ENCODE measurements around the gene BHLHA15. TPM values are rescaled to one million over a fixed set of nuclear protein-coding genes. Genes with fewer than 3 reads are reported as not detected.

Gene BHLHA15
- total and polyA plus RNA-seq, 9 of the 15 experiments (the other 6 are each of a cell fraction or from before 2014, with no cell fraction given): 0.22 to 2.0 (median 1.1) TPM; not detected in 4

DNA sequence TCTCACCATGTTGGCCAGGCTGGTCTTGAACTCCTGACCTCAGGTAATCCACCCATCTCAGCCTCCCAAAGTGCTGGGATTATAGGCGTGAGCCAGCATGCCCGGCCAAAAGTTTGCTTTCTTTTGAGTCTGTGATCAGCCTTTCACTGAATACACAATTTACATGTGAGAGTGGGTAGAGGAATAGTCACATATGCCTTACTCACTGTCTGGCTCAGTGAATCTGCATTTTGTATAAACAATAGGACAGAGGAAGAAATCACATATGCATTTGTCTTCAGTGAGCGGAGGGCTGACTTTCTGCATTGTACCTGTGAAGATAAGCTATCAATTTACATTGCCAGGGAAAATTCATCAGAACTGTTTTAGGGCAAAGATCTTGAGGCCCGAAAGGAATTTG lies 43.3 kb downstream of the BHLHA15 start:
- Histone ChIP-seq H4K20me1 (replicated peaks; ENCODE audit: control insufficient read depth, insufficient read depth, low read length) (no peaks in the 10 kb centered on the region), H3K9ac (ENCODE audit: insufficient read depth in 1 of 2, low read depth in 2 of 2, low read length in 2 of 2) (no peak overlapping the region), H3K4me1 (replicated peaks in 1 of 2; ENCODE audit: control insufficient read depth in 2 of 2, insufficient read depth in 2 of 2, low read length in 2 of 2) (peaks cover 10 to 23% of the 10 kb centered on the region in 2 experiments; a peak in 4 of 5 replicates), H3K27me3 (ENCODE audit: control insufficient read depth in 2 of 2, insufficient read depth in 2 of 2, low read length in 2 of 2) (no peaks in the 10 kb centered on the region), H3K4me3 (no peak overlapping the region), H3K79me2 (ENCODE audit: control insufficient read depth, insufficient read depth, low read length) (peaks cover 21% of the 10 kb centered on the region), H3K36me3 (ENCODE audit: control insufficient read depth, insufficient read depth, low read length) (peaks cover 4% of the 10 kb centered on the region; the same call in 1 of the 3 replicates), H2AFZ (ENCODE audit: low read depth, low read length) (no peak overlapping the region), H3K4me2 (ENCODE audit: insufficient read depth, low read length) (no peak overlapping the region), H3K9me3 (replicated peaks; ENCODE audit: control insufficient read depth, insufficient read depth, low read depth, low read length) (no peaks in the 10 kb centered on the region), H3K9me1 (ENCODE audit: control insufficient read depth, insufficient read depth, low read length) (no peaks in the 10 kb centered on the region), H3K27ac (ENCODE audit: extremely low read depth, low read depth, low read length) (peak overlapping the region; percentile 33; the same call in 1 of the 3 replicates)
- ChIA-PET POLR2A (interaction anchor here (1.1 kb wide), 1 partner anchor 19 kb away, joined by 3 read pairs; no protein-coding TSS in a partner anchor), CTCF (ENCODE audit: low intra/inter-chr PET ratio) (no interaction called here)
- no TSS peak for BruUV-seq (replicated peaks)
- in situ Hi-C loops (cut with MboI) (no loop called here), intact Hi-C loops (cut with micrococcal nuclease) (no loop called here)
- ATAC-seq: no peak
- DNase-seq (ENCODE audit: extremely low read depth in 1 of 4, low spot score in 3 of 4): no peak
- no peak for FAIRE-seq
- WGBS (ENCODE audit: insufficient coverage, low coverage, missing lambda C conversion rate): 77% methylated on average over 4 of the region's 4 CpGs
- TF ChIP-seq, protein P1, sequence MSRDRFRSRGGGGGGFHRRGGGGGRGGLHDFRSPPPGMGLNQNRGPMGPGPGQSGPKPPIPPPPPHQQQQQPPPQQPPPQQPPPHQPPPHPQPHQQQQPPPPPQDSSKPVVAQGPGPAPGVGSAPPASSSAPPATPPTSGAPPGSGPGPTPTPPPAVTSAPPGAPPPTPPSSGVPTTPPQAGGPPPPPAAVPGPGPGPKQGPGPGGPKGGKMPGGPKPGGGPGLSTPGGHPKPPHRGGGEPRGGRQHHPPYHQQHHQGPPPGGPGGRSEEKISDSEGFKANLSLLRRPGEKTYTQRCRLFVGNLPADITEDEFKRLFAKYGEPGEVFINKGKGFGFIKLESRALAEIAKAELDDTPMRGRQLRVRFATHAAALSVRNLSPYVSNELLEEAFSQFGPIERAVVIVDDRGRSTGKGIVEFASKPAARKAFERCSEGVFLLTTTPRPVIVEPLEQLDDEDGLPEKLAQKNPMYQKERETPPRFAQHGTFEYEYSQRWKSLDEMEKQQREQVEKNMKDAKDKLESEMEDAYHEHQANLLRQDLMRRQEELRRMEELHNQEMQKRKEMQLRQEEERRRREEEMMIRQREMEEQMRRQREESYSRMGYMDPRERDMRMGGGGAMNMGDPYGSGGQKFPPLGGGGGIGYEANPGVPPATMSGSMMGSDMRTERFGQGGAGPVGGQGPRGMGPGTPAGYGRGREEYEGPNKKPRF (IDR thresholded peaks at IDR 0.05; ENCODE audit: low read depth, low read length): no peak
- TF ChIP-seq SP1 (CRISPR knock-in tag; IDR thresholded peaks at IDR 0.05): no peak
- TF ChIP-seq SETDB1 (IDR thresholded peaks at IDR 0.05; ENCODE audit: low read length): no peak
- no peak for TF ChIP-seq MAZ (CRISPR knock-in tag; conservative IDR thresholded peaks at IDR 0.05 in 1 of 2, IDR thresholded peaks at IDR 0.05 in 1 of 2)
- no peak for TF ChIP-seq TEAD1 (CRISPR knock-in tag; IDR thresholded peaks at IDR 0.05)
- TF ChIP-seq, protein P2, sequence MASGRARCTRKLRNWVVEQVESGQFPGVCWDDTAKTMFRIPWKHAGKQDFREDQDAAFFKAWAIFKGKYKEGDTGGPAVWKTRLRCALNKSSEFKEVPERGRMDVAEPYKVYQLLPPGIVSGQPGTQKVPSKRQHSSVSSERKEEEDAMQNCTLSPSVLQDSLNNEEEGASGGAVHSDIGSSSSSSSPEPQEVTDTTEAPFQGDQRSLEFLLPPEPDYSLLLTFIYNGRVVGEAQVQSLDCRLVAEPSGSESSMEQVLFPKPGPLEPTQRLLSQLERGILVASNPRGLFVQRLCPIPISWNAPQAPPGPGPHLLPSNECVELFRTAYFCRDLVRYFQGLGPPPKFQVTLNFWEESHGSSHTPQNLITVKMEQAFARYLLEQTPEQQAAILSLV (tag; IDR thresholded peaks at IDR 0.05): no peak
- no peak for TF ChIP-seq ARID2 (IDR thresholded peaks at IDR 0.05)
- no peak for TF ChIP-seq STAG1 (CRISPR knock-in tag; IDR thresholded peaks at IDR 0.05; ENCODE audit: borderline replicate concordance)
- no peak for TF ChIP-seq CBX3 (IDR thresholded peaks at IDR 0.05; ENCODE audit: borderline replicate concordance in 1 of 2, low read length in 2 of 2)
- TF ChIP-seq ZNF445 (CRISPR knock-in tag; IDR thresholded peaks at IDR 0.05; ENCODE audit: low read depth): no peak
- no peak for TF ChIP-seq MCM2 (IDR thresholded peaks at IDR 0.05; ENCODE audit: low read depth)
- TF ChIP-seq ZNF232 (CRISPR knock-in tag; IDR thresholded peaks at IDR 0.05): no peak
- no peak for TF ChIP-seq ZNF239 (CRISPR knock-in tag; IDR thresholded peaks at IDR 0.05)
- TF ChIP-seq PML (IDR thresholded peaks at IDR 0.05; ENCODE audit: low read length): no peak

All from K562 (cell line).